Lung (tissue), 12 donors: ENCODE data around the gene FAM149B1. TPM values are rescaled to one million over a fixed set of nuclear protein-coding genes. Genes with fewer than 3 reads are reported as not detected.

Source experiments
- ATAC-seq: fragments of 200-7000 bp; cut with Tn5 transposase; one replicate; pipeline ENCODE4 v1.9.1; 2020; ENCODE audit warnings: moderate number of reproducible peaks; ENCODE audit not compliant: insufficient read depth, low FRiP score
- DNase-seq, 3 donors: peaks; one replicate each; pipeline ENCODE4 v3.0.0-alpha.2; 2013 to 2017
- H3K27ac ChIP-seq, 2 donors: one replicate each; pipeline ENCODE4 v1.5.1; 2013; ENCODE audit warnings: mild to moderate bottlenecking in 2 of 2, moderate library complexity in 2 of 2, control low read depth in 1 of 2, inconsistent platforms in 1 of 2, low read depth in 1 of 2, low read length in 1 of 2
- H3K27me3 ChIP-seq, 3 donors: one replicate each; pipeline ENCODE4 v1.5.1; 2013; ENCODE audit warnings: low read length in 2 of 3; ENCODE audit not compliant: control insufficient read depth in 3 of 3, insufficient read depth in 3 of 3
- H3K36me3 ChIP-seq, 4 donors: one replicate each; pipeline ENCODE4 v1.5.1; 2013; ENCODE audit warnings: low read length in 4 of 4, mild to moderate bottlenecking in 1 of 4, moderate library complexity in 1 of 4; ENCODE audit not compliant: control insufficient read depth in 4 of 4, insufficient read depth in 4 of 4
- H3K4me1 ChIP-seq, 5 donors: one replicate each; pipeline ENCODE4 v1.5.1; 2013; ENCODE audit warnings: low read length in 5 of 5, mild to moderate bottlenecking in 2 of 5, moderate library complexity in 1 of 5; ENCODE audit not compliant: control insufficient read depth in 5 of 5, insufficient read depth in 5 of 5
- H3K4me3 ChIP-seq: one replicate; pipeline ENCODE4 v1.5.1; 2013; ENCODE audit warnings: mild to moderate bottlenecking, control low read depth, moderate library complexity
- H3K9ac ChIP-seq, 2 donors: one replicate each; pipeline ENCODE4 v1.5.1; 2013; ENCODE audit warnings: low read length in 2 of 2, control low read depth in 1 of 2; ENCODE audit not compliant: insufficient read depth in 1 of 2
- H3K9me3 ChIP-seq, 4 donors: one replicate each; pipeline ENCODE4 v1.5.1; 2013; ENCODE audit warnings: low read length in 3 of 4, mild to moderate bottlenecking in 1 of 4, moderate library complexity in 1 of 4; ENCODE audit not compliant: control insufficient read depth in 4 of 4, insufficient read depth in 3 of 4
- WGBS, 2 donors: extraction: QIAGEN DNeasy Blood & Tissue Kit; methylation state at CpG; one replicate each; pipeline ENCODE4 v1.1.7; 2013; 5-methylcytosine and 5-hydroxymethylcytosine counted together
- polyA plus RNA-seq, 2 donors: library from polyadenylated mRNA; stranded (reverse); fragments of 200-250 nt; gene quantifications; one replicate each; pipeline ENCODE4 v1.2.1, GENCODE V29; 2013
- total RNA-seq, 2 donors: library from RNA; depleted of rRNA in 1 of 2; stranded (reverse); fragments of >200 nt in 1 of 2; gene quantifications; one replicate each; pipeline ENCODE4 v1.2.1, GENCODE V29; 2014 to 2021
- TF ChIP-seq, protein P1 (sequence below): IDR thresholded peaks from 2 replicates; pipeline ENCODE4 v1.5.1; 2012; ENCODE audit warnings: mild to moderate bottlenecking; ENCODE audit errors: control extremely low read depth, extremely low read depth
- donor health status: control.
- donor health status: control.
- donor health status: Bipolar disorder and iron deficiency.
- donor health status: healthy.
- donor health status: DM: yes; HTN: yes; CAD: no.

FAM149B1 gene
- total and polyA plus RNA-seq, 4 donors, result 10.7 to 35.9 (median 18.0) TPM

DNA sequence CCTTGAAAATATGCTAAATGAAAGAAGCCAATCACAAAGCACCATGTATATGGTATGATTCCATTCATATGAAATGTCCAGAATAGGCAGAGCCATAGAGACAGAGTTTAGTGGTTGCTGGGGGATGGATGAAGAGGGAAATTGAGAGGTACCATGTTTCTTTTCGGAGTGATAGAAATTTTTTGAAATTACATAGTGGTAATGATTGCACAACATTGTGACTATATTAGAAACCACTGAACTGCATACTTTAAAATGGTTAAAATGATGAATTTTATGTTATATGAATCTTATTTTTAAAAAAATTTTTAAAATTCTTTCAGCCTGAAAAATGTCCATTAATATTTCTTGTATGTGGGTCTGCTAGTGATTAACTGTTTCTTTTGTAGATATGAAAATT lies 53.1 kb downstream of the FAM149B1 start:
- H3K9me3 ChIP-seq, result peaks cover 0 to 3% (median 0%) of the 10 kb centered on the region in 4 donors
- ATAC-seq, result no peak
- H3K27me3 ChIP-seq, result no peaks in the 10 kb centered on the region

GRCh38 chr10:73225518-73225917 lies 57.6 kb downstream of the FAM149B1 start:
- H3K4me1 ChIP-seq, result peaks cover 0 to 2% (median 0%) of the 10 kb centered on the region in 5 donors
- no peaks in the 10 kb centered on the region for H3K27me3 ChIP-seq
- H3K27ac ChIP-seq, result no peak overlapping the region
- H3K9me3 ChIP-seq, result no peaks in the 10 kb centered on the region
- no peak overlapping the region for H3K4me3 ChIP-seq
- DNase-seq (no peak), ATAC-seq (no peak)
- TF ChIP-seq, protein P1, sequence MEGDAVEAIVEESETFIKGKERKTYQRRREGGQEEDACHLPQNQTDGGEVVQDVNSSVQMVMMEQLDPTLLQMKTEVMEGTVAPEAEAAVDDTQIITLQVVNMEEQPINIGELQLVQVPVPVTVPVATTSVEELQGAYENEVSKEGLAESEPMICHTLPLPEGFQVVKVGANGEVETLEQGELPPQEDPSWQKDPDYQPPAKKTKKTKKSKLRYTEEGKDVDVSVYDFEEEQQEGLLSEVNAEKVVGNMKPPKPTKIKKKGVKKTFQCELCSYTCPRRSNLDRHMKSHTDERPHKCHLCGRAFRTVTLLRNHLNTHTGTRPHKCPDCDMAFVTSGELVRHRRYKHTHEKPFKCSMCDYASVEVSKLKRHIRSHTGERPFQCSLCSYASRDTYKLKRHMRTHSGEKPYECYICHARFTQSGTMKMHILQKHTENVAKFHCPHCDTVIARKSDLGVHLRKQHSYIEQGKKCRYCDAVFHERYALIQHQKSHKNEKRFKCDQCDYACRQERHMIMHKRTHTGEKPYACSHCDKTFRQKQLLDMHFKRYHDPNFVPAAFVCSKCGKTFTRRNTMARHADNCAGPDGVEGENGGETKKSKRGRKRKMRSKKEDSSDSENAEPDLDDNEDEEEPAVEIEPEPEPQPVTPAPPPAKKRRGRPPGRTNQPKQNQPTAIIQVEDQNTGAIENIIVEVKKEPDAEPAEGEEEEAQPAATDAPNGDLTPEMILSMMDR, result no peak
- peaks cover 7 to 12% (median 9%) of the 10 kb centered on the region in 4 donors for H3K36me3 ChIP-seq
- no peak overlapping the region for H3K9ac ChIP-seq

More for the DNA sequence above, 53.1 kb downstream of the FAM149B1 start:
- no peak overlapping the region for H3K4me3 ChIP-seq
- 83 to 92% methylated on average over 1 of the region's 1 CpG for WGBS, 2 donors
- H3K9ac ChIP-seq, result no peak overlapping the region
- no peaks in the 10 kb centered on the region for H3K4me1 ChIP-seq
- TF ChIP-seq, protein P1, result no peak
- H3K36me3 ChIP-seq, result peaks cover 5 to 24% (median 15%) of the 10 kb centered on the region in 4 donors
- DNase-seq, result no peak
- no peak overlapping the region for H3K27ac ChIP-seq

- TF ChIP-seq, protein P1, result no peak
- DNase-seq, result no peak
- H3K4me1 ChIP-seq, result peaks cover 0 to 2% (median 0%) of the 10 kb centered on the region in 5 donors
- H3K27me3 ChIP-seq, result no peaks in the 10 kb centered on the region
- no peak overlapping the region for H3K4me3 ChIP-seq
- no peaks in the 10 kb centered on the region for H3K9me3 ChIP-seq
- H3K36me3 ChIP-seq, result peaks cover 9 to 14% (median 13%) of the 10 kb centered on the region in 4 donors
- no peak for ATAC-seq
- no peak overlapping the region for H3K9ac ChIP-seq
- no peak overlapping the region for H3K27ac ChIP-seq
Measured at GRCh38 chr10:73226663-73227062, 58.7 kb downstream of the FAM149B1 start.

GRCh38 chr10:73228247-73228646 lies 60.3 kb downstream of the FAM149B1 start:
- ATAC-seq, result no peak
- no peak overlapping the region for H3K9ac ChIP-seq
- no peak overlapping the region for H3K4me3 ChIP-seq
- H3K4me1 ChIP-seq, result peaks cover 0 to 2% (median 0%) of the 10 kb centered on the region in 5 donors
- H3K36me3 ChIP-seq, result peaks cover 13 to 17% (median 13%) of the 10 kb centered on the region in 4 donors
- no peak for DNase-seq
- H3K27me3 ChIP-seq, result no peaks in the 10 kb centered on the region
- no peaks in the 10 kb centered on the region for H3K9me3 ChIP-seq
- WGBS, 2 donors, result 69 to 86% methylated on average over 3 of the region's 3 CpGs
- H3K27ac ChIP-seq, result no peak overlapping the region
- TF ChIP-seq, protein P1, result no peak
